8988T (cell line): ENCODE data around the gene CYP2J2.
"Not testable (repeated sequence)": the region's sequence is repeated elsewhere in the genome, so short reads cannot be mapped to it uniquely, and the experiment has no call there.

ENCODE experiments used
- DNase-seq: peaks from one replicate; pipeline ENCODE4 v3.0.0; 2011

The CYP2J2 gene

GRCh38 chr1:59856725-59857338 lies 69.7 kb downstream of the CYP2J2 start:
- DNase-seq: no peak

GRCh38 chr1:59855297-59855696 lies 71.3 kb downstream of the CYP2J2 start:
- not testable (repeated sequence) for DNase-seq

- no peak for DNase-seq
These were observed 74.5 kb downstream of the CYP2J2 start for GRCh38 chr1:59852117-59852516.

GRCh38 chr1:59846895-59847282 lies 79.7 kb downstream of the CYP2J2 start:
- no peak for DNase-seq

GRCh38 chr1:59846209-59846894 lies 80.2 kb downstream of the CYP2J2 start:
- no peak for DNase-seq

- no peak for DNase-seq
These were observed 81.5 kb downstream of the CYP2J2 start for GRCh38 chr1:59845091-59845490.
